ENCODE results near the gene ITPR1. TPM values are rescaled to one million over a fixed set of nuclear protein-coding genes. Genes with fewer than 3 reads are reported as not detected.

ITPR1 gene
- total and polyA plus RNA-seq, 3 donors from 2014 or later: 26.5 to 129 (median 59.7) TPM

- intact Hi-C loops (cut with DNase I; ENCODE audit: low total_unique reads): no loop called here
- Histone ChIP-seq H3K4me3 (no peak overlapping the region), H3K27me3 (no peaks in the 10 kb centered on the region), H3K36me3 (ENCODE audit: low read depth, missing control alignments) (no peaks in the 10 kb centered on the region), H3K27ac (no peak overlapping the region), H3K9me3 (no peaks in the 10 kb centered on the region), H3K4me1 (peaks cover 8% of the 10 kb centered on the region)
- no peak for DNase-seq
- TF ChIP-seq, protein P1, sequence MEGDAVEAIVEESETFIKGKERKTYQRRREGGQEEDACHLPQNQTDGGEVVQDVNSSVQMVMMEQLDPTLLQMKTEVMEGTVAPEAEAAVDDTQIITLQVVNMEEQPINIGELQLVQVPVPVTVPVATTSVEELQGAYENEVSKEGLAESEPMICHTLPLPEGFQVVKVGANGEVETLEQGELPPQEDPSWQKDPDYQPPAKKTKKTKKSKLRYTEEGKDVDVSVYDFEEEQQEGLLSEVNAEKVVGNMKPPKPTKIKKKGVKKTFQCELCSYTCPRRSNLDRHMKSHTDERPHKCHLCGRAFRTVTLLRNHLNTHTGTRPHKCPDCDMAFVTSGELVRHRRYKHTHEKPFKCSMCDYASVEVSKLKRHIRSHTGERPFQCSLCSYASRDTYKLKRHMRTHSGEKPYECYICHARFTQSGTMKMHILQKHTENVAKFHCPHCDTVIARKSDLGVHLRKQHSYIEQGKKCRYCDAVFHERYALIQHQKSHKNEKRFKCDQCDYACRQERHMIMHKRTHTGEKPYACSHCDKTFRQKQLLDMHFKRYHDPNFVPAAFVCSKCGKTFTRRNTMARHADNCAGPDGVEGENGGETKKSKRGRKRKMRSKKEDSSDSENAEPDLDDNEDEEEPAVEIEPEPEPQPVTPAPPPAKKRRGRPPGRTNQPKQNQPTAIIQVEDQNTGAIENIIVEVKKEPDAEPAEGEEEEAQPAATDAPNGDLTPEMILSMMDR (IDR thresholded peaks at IDR 0.05): no peak
- no peak for TF ChIP-seq POLR2A (IDR thresholded peaks at IDR 0.05)
- 78% methylated on average over 5 of the region's 5 CpGs for WGBS, 2 donors
These were observed 283.9 kb downstream of the ITPR1 start for GRCh38 chr3:4776980-4777581.

- Histone ChIP-seq H3K27ac (no peak overlapping the region), H3K27me3 (no peaks in the 10 kb centered on the region), H3K4me1 (no peaks in the 10 kb centered on the region), H3K4me3 (no peak overlapping the region), H3K9me3 (no peaks in the 10 kb centered on the region), H3K36me3 (ENCODE audit: low read depth, missing control alignments) (no peaks in the 10 kb centered on the region)
- intact Hi-C loops (cut with DNase I; ENCODE audit: low total_unique reads): no loop called here
- DNase-seq: no peak
- no peak for TF ChIP-seq POLR2A (IDR thresholded peaks at IDR 0.05)
- TF ChIP-seq, protein P1 (IDR thresholded peaks at IDR 0.05): no peak
- WGBS, 2 donors: 95 to 97% methylated on average over 2 of the region's 2 CpGs
These were observed 285.0 kb downstream of the ITPR1 start for GRCh38 chr3:4778119-4778518.

DNA sequence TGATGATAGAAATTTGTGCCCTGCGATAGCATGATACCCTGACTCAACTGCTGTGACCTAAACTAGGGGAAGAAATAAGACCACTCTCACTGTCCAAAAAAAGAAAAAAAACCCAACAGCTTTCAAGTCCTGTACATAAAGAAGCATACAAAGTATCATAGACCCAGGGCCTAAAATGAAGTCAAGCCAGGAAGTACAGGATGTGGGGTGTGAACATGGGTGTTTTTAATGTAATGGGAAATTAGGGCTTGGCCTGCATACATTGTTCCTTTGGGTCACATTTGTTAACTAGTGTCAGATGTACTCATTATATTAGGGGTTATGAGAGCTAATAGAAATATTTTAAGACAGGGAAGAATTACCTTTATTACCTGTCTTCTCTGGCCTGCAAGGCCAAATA lies 285.6 kb downstream of the ITPR1 start:
- intact Hi-C loops (cut with DNase I; ENCODE audit: low total_unique reads): no loop called here
- no peak for DNase-seq
- no peaks in the 10 kb centered on the region for H3K36me3 ChIP-seq (ENCODE audit: low read depth, missing control alignments)

DNA sequence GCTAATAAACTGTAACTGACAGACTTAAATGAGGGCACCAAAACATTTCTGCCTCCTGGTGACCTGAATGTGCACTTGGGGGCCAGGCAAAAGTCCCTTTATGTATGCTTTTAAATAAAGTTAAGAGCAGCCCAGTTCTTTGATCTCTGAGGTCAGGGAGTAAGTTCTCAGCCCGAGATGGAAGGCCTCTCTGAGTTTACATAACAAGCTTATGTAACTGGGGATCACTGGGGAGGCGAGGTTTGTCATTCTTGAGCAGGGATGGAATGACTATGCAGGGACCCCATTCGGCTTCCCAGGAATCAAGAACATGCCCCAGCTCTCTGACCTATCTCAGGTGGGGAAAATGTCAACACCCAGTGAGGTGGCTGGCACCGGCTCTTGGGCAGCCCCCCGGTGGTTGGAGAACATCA lies 287.4 kb downstream of the ITPR1 start:
- TF ChIP-seq POLR2A (IDR thresholded peaks at IDR 0.05): no peak
- TF ChIP-seq, protein P1 (IDR thresholded peaks at IDR 0.05): no peak
- no peaks in the 10 kb centered on the region for H3K36me3 ChIP-seq (ENCODE audit: low read depth, missing control alignments)
- H3K4me3 ChIP-seq: no peak overlapping the region
- H3K4me1 ChIP-seq: no peaks in the 10 kb centered on the region
- H3K9me3 ChIP-seq: no peaks in the 10 kb centered on the region
- no peak overlapping the region for H3K27ac ChIP-seq
- intact Hi-C loops (cut with DNase I; ENCODE audit: low total_unique reads): no loop called here
- 72 to 81% methylated on average over 4 to 5 of the region's 5 CpGs for WGBS, 2 donors
- DNase-seq: no peak
- no peaks in the 10 kb centered on the region for H3K27me3 ChIP-seq

More for the DNA sequence above, 285.6 kb downstream of the ITPR1 start:
- Histone ChIP-seq H3K27me3 (no peaks in the 10 kb centered on the region), H3K4me3 (no peak overlapping the region), H3K27ac (no peak overlapping the region), H3K9me3 (no peaks in the 10 kb centered on the region), H3K4me1 (no peaks in the 10 kb centered on the region)
- 90 to 92% methylated on average over 1 of the region's 1 CpG for WGBS, 2 donors
- TF ChIP-seq, protein P1 (IDR thresholded peaks at IDR 0.05): no peak
- no peak for TF ChIP-seq POLR2A (IDR thresholded peaks at IDR 0.05)

- no peak overlapping the region for H3K27ac ChIP-seq
- intact Hi-C loops (cut with DNase I; ENCODE audit: low total_unique reads): no loop called here
- no peak for DNase-seq
These were observed 288.9 kb downstream of the ITPR1 start for GRCh38 chr3:4782095-4782494.

More at GRCh38 chr3:4782095-4782494, 288.9 kb downstream of the ITPR1 start:
- Histone ChIP-seq H3K36me3 (ENCODE audit: low read depth, missing control alignments) (no peaks in the 10 kb centered on the region), H3K9me3 (no peaks in the 10 kb centered on the region), H3K4me1 (no peaks in the 10 kb centered on the region), H3K27me3 (no peaks in the 10 kb centered on the region), H3K4me3 (no peak overlapping the region)
- 77 to 80% methylated on average over 3 of the region's 3 CpGs for WGBS, 2 donors
- no peak for TF ChIP-seq POLR2A (IDR thresholded peaks at IDR 0.05)
- TF ChIP-seq, protein P1 (IDR thresholded peaks at IDR 0.05): no peak
